ENCODE data around the gene MED29.

Gene MED29

DNA sequence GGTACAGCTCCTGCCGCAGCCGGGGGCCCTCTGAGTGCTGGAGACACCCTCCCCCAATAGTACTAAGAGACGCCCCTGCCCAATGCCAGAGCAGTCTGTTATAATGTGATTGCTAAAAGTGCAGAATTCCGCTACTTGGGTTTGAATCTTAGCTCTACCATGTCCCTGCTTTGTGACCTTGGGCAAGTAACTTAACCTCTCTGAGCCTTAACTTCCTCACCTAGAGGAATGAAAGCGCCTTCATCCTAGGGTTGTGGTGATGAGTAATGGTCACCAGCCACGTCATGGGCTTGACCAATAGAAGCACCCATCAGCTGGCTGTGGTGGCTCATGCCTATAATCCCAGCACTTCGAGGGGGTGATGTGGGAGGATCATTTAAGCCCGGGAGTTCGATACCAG, 27.8 kb downstream of the MED29 start:
- no peak for DNase-seq

DNA sequence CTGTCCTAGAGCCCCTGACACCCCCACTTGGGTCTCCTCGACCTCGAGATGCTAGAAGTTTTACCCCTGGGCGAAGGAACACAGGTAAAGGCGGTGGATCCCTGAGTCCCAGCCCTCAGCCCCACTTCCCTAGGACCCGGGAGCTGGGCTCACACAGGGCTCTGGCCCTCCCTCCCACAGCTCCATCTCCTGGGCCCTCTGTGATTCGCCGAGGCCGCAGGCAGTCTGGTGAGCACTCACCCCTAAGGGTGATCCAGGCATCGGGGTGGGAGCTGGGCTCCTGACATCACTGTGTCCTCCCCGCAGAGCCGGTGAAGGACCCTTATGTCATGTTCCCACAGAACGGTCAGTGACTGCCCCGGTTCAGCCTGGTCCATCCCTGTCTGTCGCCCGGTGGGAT, 29.6 kb downstream of the MED29 start:
- in situ Hi-C loops (cut with HindIII; ENCODE audit: low pct_ligation_motif_present, low pct_unique_long_range_greater_than_20kb, low sequenced_read_pairs) = no loop called here
- DNase-seq = no peak

More for the DNA sequence above, 27.8 kb downstream of the MED29 start:
- in situ Hi-C loops (cut with HindIII; ENCODE audit: low pct_ligation_motif_present, low pct_unique_long_range_greater_than_20kb, low sequenced_read_pairs) = no loop called here

- in situ Hi-C loops (cut with HindIII; ENCODE audit: low pct_ligation_motif_present, low pct_unique_long_range_greater_than_20kb, low sequenced_read_pairs) = no loop called here
- no peak for DNase-seq
Observed at GRCh38 chr19:39422020-39422419, 30.8 kb downstream of the MED29 start.

- in situ Hi-C loops (cut with HindIII; ENCODE audit: low pct_ligation_motif_present, low pct_unique_long_range_greater_than_20kb, low sequenced_read_pairs) = no loop called here
- no peak for DNase-seq
Observed at GRCh38 chr19:39423258-39424086, 32.3 kb downstream of the MED29 start.

GRCh38 chr19:39424934-39425333, 33.8 kb downstream of the MED29 start:
- no peak for DNase-seq
- in situ Hi-C loops (cut with HindIII; ENCODE audit: low pct_ligation_motif_present, low pct_unique_long_range_greater_than_20kb, low sequenced_read_pairs) = no loop called here

DNA sequence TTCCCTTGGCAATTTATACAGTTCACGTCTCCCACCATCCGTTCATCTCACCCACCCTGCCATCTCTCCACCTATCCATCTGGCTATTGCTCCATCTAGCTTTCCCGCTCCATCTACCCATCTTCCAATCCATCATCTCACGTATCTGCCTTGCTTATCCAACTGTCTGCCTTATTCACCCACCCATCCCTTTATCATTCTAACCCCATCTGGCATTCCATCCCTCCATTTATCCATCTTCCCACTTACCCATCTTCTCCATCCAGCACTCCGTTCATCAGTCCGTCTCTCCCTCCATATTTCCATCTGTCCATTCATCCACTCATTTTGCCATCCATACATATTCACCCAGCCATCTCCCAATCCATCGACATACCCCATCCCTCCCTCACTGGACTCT, 34.6 kb downstream of the MED29 start:
- in situ Hi-C loops (cut with HindIII; ENCODE audit: low pct_ligation_motif_present, low pct_unique_long_range_greater_than_20kb, low sequenced_read_pairs) = no loop called here
- DNase-seq = no peak

DNA sequence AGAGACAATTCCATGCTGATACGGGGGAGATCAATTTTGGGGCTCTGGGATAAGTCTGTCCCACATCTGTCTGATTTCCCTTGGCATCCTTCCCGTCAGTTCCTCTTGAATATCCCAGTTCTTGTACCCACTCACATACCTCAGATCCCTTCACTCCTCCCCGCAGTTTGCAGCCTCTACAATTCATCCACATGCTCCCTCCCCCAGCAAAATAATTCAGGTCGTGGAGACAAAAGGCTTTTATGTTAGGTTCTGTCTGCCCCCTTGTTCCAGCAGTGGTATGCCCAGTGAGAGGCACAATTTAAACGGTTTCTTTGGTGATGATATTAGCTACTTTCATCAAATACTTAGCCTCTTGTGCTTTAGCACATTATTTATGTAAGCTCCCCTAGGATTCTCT, 35.0 kb downstream of the MED29 start:
- in situ Hi-C loops (cut with HindIII; ENCODE audit: low pct_ligation_motif_present, low pct_unique_long_range_greater_than_20kb, low sequenced_read_pairs) = no loop called here

GRCh38 chr19:39427707-39428106, 36.5 kb downstream of the MED29 start:
- no peak for DNase-seq
- in situ Hi-C loops (cut with HindIII; ENCODE audit: low pct_ligation_motif_present, low pct_unique_long_range_greater_than_20kb, low sequenced_read_pairs) = no loop called here

More for the DNA sequence above, 35.0 kb downstream of the MED29 start:
- DNase-seq = no peak

GRCh38 chr19:39428283-39429112, 37.3 kb downstream of the MED29 start:
- DNase-seq = peak; percentile 80
- in situ Hi-C loops (cut with HindIII; ENCODE audit: low pct_ligation_motif_present, low pct_unique_long_range_greater_than_20kb, low sequenced_read_pairs) = no loop called here

- peak; percentile 96 for DNase-seq
- in situ Hi-C loops (cut with HindIII; ENCODE audit: low pct_ligation_motif_present, low pct_unique_long_range_greater_than_20kb, low sequenced_read_pairs) = no loop called here
Observed at GRCh38 chr19:39430675-39431593, 39.8 kb downstream of the MED29 start.

DNA sequence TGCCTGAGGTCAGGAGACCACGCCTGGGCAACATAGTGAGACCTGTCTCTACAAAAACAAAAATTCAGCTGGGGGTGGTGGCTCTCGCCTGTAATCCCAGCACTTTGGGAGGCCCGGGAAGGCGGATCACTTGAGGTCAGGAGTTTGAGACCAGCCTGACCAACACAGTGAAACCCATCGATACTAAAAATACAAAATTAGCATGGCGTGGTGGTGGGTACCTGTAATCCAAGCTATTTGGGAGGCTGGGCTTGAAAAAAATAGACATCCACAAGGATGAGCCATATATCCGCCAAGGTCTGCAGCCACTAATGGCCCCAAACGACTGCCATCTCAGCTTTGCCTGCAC, 41.5 kb downstream of the MED29 start:
- in situ Hi-C loops (cut with HindIII; ENCODE audit: low pct_ligation_motif_present, low pct_unique_long_range_greater_than_20kb, low sequenced_read_pairs) = no loop called here

DNA sequence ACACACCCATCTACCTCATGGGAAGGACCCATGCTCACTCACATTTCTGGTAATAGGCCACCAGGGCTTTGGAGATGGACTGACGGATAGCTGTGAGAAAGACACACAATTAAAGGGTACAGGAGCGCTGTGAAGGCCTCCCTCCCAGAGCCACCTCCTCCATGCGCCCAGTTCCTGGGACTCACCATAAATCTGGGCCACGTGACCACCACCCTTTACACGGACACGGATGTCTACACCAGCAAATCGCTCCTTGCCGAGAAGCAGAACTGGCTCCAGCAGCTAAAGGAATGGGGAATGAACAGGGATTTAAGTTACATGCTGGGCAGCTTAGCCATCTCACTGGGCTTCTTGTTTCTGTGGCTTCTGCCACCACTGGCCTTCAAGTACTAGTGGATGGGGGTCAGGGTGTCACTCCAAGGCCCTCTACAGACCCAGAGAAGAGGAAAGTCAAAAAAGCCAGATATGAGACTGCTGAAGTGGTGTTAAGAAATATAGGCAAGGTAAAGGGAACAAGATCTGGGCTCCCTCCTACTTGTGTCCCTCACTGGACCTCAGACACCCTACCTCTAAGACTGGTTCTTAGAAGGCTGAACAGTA, 42.4 kb downstream of the MED29 start:
- in situ Hi-C loops (cut with HindIII; ENCODE audit: low pct_ligation_motif_present, low pct_unique_long_range_greater_than_20kb, low sequenced_read_pairs) = no loop called here

More for the DNA sequence above, 41.5 kb downstream of the MED29 start:
- no peak for DNase-seq

DNA sequence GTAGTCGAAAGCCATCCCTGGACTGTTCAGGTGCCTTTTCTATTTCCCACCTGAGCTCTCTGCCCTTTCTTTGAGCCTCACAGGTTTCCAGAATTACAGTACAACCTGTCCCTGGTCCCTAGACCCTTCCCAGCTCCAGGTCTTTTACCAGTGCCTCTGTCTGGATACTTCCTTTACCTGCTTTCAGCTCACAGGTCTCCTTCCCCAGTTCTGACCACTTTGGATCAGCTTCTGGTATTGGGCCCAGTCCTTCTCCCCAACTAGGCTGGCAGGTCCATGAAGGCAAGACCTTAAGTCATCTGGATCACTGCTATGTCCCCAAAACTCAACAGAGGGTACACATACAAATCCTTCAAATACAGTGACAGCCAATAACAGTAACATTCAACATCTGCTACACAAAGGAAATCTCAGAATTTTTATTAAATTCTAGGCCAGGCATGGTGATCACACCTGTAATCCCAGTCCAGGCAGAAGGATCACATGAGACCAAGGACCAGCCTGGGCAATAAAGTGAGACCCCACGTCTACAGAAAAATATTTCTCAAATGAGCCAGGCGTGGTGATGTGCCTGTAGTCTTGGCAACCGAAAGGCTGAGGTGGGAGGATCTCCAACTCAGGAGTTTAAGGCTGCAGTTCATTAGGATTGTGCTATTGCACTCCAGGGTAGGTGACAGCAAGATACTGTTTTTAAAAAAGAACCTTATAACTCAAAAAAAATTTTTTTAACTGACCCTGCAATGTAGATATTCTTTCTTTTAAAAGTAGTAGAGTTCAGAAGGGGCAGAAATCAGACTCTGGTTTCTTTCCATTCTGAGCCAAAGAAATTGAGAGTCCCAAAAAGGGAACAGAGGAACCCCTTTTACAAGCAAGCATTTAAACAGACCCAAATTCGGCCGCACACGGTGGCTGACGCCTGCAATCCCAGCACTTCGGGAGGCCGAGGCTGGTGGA, 43.2 kb downstream of the MED29 start:
- no peak for DNase-seq
- in situ Hi-C loops (cut with HindIII; ENCODE audit: low pct_ligation_motif_present, low pct_unique_long_range_greater_than_20kb, low sequenced_read_pairs) = no loop called here

More for the DNA sequence above, 42.4 kb downstream of the MED29 start:
- DNase-seq = no peak

- in situ Hi-C loops (cut with HindIII; ENCODE audit: low pct_ligation_motif_present, low pct_unique_long_range_greater_than_20kb, low sequenced_read_pairs) = no loop called here
- DNase-seq = peak; percentile 96
Observed at GRCh38 chr19:39435499-39436349, 44.5 kb downstream of the MED29 start, which contains the start of gene RPS16. RPS16 (minus strand) TSS chr19:39435949; CDS start chr19:39435895, 54 bp downstream.

DNA sequence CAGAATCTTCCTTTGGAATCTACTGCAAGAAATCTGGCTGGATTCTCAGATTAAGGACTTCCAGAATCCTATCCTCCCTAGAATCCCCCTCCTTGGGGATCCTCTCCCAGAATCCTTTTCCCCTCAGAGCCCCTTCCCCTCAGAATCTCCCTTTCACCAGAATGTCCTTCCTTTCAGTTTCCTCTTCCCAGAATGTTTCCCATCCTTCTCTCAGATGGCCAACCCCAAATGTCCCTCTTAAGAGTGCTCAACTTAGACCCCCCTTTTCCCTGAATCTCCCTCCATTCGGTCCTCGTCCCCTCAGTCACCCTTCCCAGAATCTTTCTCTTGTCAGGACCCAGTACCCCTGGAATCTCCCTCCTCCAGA, 45.2 kb downstream of the MED29 start:
- DNase-seq = no peak
- in situ Hi-C loops (cut with HindIII; ENCODE audit: low pct_ligation_motif_present, low pct_unique_long_range_greater_than_20kb, low sequenced_read_pairs) = no loop called here

GRCh38 chr19:39438270-39438934, 47.2 kb downstream of the MED29 start:
- in situ Hi-C loops (cut with HindIII; ENCODE audit: low pct_ligation_motif_present, low pct_unique_long_range_greater_than_20kb, low sequenced_read_pairs) = no loop called here
- peak; percentile 44 for DNase-seq

Data from ACHN (cell line).